Neuronal stem cell (in vitro differentiated cells): ENCODE results near the gene MBP. TPM values are rescaled to one million over a fixed set of nuclear protein-coding genes. Genes with fewer than 3 reads are reported as not detected.

ENCODE experiments used
- DNase-seq: peaks from one replicate; pipeline ENCODE4 v3.0.0-alpha.2; 2013; ENCODE audit warnings: low spot score
- H2AFZ ChIP-seq: one replicate; pipeline ENCODE4 v1.6.1; 2013; ENCODE audit warnings: mild to moderate bottlenecking, low read length, inconsistent platforms
- H2AK5ac ChIP-seq: 2 replicates; pipeline ENCODE4 v1.6.1; 2013; ENCODE audit warnings: low read depth, mild to moderate bottlenecking, inconsistent platforms, low read length, moderate library complexity, mixed read lengths
- H2BK120ac ChIP-seq: 2 replicates; pipeline ENCODE4 v1.6.1; 2013; ENCODE audit warnings: low read depth, mild to moderate bottlenecking, inconsistent platforms, low read length, moderate library complexity, mixed read lengths
- H2BK12ac ChIP-seq: one replicate; pipeline ENCODE4 v1.6.1; 2013; ENCODE audit warnings: low read length, inconsistent platforms
- H2BK15ac ChIP-seq: 2 replicates; pipeline ENCODE4 v1.6.1; 2013; ENCODE audit warnings: mild to moderate bottlenecking, low read length, inconsistent platforms, mixed read lengths
- H2BK5ac ChIP-seq: one replicate; pipeline ENCODE4 v1.6.1; 2013; ENCODE audit warnings: inconsistent platforms, mild to moderate bottlenecking, low read length, moderate library complexity
- H3K14ac ChIP-seq: one replicate; pipeline ENCODE4 v1.6.1; 2013; ENCODE audit warnings: low read length, inconsistent platforms
- H3K18ac ChIP-seq: 2 replicates; pipeline ENCODE4 v1.6.1; 2013; ENCODE audit warnings: low read length, inconsistent platforms
- H3K23ac ChIP-seq: 2 replicates; pipeline ENCODE4 v1.6.1; 2013; ENCODE audit warnings: low read depth, mild to moderate bottlenecking, mixed read lengths, low read length, inconsistent platforms; ENCODE audit not compliant: poor library complexity
- H3K27ac ChIP-seq: replicated peaks from 3 replicates; pipeline ENCODE4 v1.5.1; 2013; ENCODE audit warnings: low read length, inconsistent platforms
- H3K27me3 ChIP-seq, 3 experiments: 2 replicates each; pipeline ENCODE4 v1.6.1; 2013; ENCODE audit warnings: low read length in 3 of 3, mild to moderate bottlenecking in 2 of 3, inconsistent platforms in 1 of 3, low read depth in 1 of 3, mixed read lengths in 1 of 3, moderate library complexity in 1 of 3; ENCODE audit not compliant: control insufficient read depth in 3 of 3, insufficient read depth in 3 of 3
- H3K36me3 ChIP-seq, 2 donors: replicated peaks in 1 of 2; 2 replicates each; pipeline ENCODE4 v1.6.1; 2013; ENCODE audit warnings: low read length in 2 of 2; ENCODE audit not compliant: control insufficient read depth in 2 of 2, insufficient read depth in 2 of 2
- H3K4ac ChIP-seq: 2 replicates; pipeline ENCODE4 v1.6.1; 2013; ENCODE audit warnings: inconsistent platforms, mild to moderate bottlenecking, low read length, moderate library complexity
- H3K4me1 ChIP-seq, 2 donors: 1 replicate in 1 of 2; 2 replicates in 1 of 2; pipeline ENCODE4 v1.6.1; 2013; ENCODE audit warnings: low read length in 2 of 2, low read depth in 1 of 2; ENCODE audit not compliant: control insufficient read depth in 2 of 2, insufficient read depth in 1 of 2
- H3K4me2 ChIP-seq: one replicate; pipeline ENCODE4 v1.6.1; 2013; ENCODE audit warnings: mild to moderate bottlenecking, low read length, inconsistent platforms; ENCODE audit not compliant: insufficient read depth, poor library complexity, severe bottlenecking
- H3K4me3 ChIP-seq, 2 donors: 2 replicates each; pipeline ENCODE4 v1.5.1; 2013; ENCODE audit warnings: low read length in 2 of 2, mild to moderate bottlenecking in 2 of 2, inconsistent platforms in 1 of 2, moderate library complexity in 1 of 2
- H3K79me1 ChIP-seq: one replicate; pipeline ENCODE4 v1.6.1; 2013; ENCODE audit warnings: low read depth, mild to moderate bottlenecking, inconsistent platforms, low read length, moderate library complexity
- H3K9ac ChIP-seq: one replicate; pipeline ENCODE4 v1.6.1; 2013; ENCODE audit warnings: mild to moderate bottlenecking, low read depth, low read length, inconsistent platforms; ENCODE audit not compliant: poor library complexity
- H3K9me3 ChIP-seq, 2 donors: replicated peaks in 1 of 2; 2 replicates each; pipeline versions ENCODE3 to v1.6.1; 2013; ENCODE audit warnings: low read length in 2 of 2, mild to moderate bottlenecking in 2 of 2, inconsistent platforms in 1 of 2, low read depth in 1 of 2, mixed read lengths in 1 of 2, moderate library complexity in 1 of 2; ENCODE audit not compliant: control insufficient read depth in 2 of 2, insufficient read depth in 1 of 2
- H4K8ac ChIP-seq: one replicate; pipeline ENCODE4 v1.6.1; 2013; ENCODE audit warnings: low read depth, mild to moderate bottlenecking, inconsistent platforms, low read length, moderate library complexity
- H4K91ac ChIP-seq: one replicate; pipeline ENCODE4 v1.6.1; 2013; ENCODE audit warnings: low read length, low read depth, mild to moderate bottlenecking, inconsistent platforms; ENCODE audit not compliant: poor library complexity
- WGBS, 2 donors: extraction: QIAGEN DNeasy Blood & Tissue Kit; methylation state at CpG; one replicate each; pipeline ENCODE4 v1.1.7; 2013; ENCODE audit warnings: missing lambda C conversion rate in 2 of 2, mixed read lengths in 1 of 2; ENCODE audit not compliant: insufficient read length in 2 of 2, insufficient replicate concordance in 1 of 2; ENCODE audit errors: extremely low coverage in 2 of 2; 5-methylcytosine and 5-hydroxymethylcytosine counted together
- polyA plus RNA-seq, 2 experiments: library from polyadenylated mRNA; stranded (reverse); fragments of 200-250 nt; gene quantifications; one replicate each; pipeline ENCODE4 v1.2.3, GENCODE V29; 2013

The MBP gene
- polyA plus RNA-seq (2013, experiment 1 of 2), result 1.5 TPM
- 1.4 TPM for polyA plus RNA-seq (2013, experiment 2 of 2)

DNA sequence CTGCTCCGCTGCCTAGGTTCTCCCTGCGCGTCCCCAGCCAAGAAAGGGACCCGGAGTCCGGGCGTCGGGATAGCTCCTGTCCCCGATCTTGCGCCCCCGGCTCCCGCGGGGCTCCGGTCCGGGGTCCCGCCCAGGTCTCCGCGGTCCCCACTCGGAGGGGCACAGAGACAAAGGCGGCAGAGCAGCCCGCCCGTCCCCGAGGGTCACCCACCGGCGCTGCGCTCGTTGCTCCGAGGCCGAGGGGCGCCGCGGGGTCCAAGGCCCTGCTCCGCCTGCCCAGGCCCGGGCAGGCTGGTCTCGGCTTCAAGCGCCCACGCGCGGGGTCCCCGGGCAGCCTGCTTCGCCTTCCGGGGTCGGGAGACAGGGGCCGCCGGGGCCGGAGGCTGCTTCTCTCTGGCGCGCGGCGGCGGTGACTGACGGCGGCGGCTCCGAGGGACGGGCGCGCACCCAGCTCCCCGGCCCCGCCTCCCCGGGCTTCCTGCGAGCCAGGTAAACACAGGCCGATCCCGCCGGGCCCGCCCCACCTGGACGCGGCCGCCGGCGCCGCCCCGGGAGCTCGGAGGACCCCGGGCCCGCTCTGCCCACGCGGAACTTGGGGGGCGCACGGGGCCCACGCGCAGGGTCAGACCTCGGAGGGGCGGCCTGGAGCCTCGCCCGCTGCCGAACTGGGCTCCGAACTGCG is at the start of gene MBP:
MBP (minus strand) TSS at position 415 of the 682 bp plus-strand sequence. CDS start 27,522 bp downstream, outside the sequence.
- Histone ChIP-seq H3K79me1 (no peaks in the 10 kb centered on the region), H3K27me3 (peaks cover 16 to 88% (median 42%) of the 10 kb centered on the region in 3 experiments), H3K18ac (peak within 1 kb of the TSS; percentile 86), H3K36me3 (no peaks in the 10 kb centered on the region), H3K9ac (peak within 1 kb of the TSS; percentile 78), H3K14ac (peak within 1 kb of the TSS; percentile 90), H2BK120ac (no peak within 1 kb of the TSS), H2BK12ac (no peak within 1 kb of the TSS), H3K4me3 (peak within 1 kb of the TSS; percentile 24 to 86), H4K8ac (no peak within 1 kb of the TSS), H3K4ac (no peak within 1 kb of the TSS), H2BK15ac (peak within 1 kb of the TSS; percentile 42), H2AFZ (peak within 1 kb of the TSS; percentile 92), H2AK5ac (no peak within 1 kb of the TSS), H2BK5ac (no peak within 1 kb of the TSS), H3K23ac (peak within 1 kb of the TSS; percentile 45), H3K4me2 (peak within 1 kb of the TSS; percentile 99), H3K4me1 (peaks cover 0 to 4% of the 10 kb centered on the region in 2 donors), H3K27ac (no peak within 1 kb of the TSS), H4K91ac (no peak within 1 kb of the TSS), H3K9me3 (no peaks in the 10 kb centered on the region)
- no CpG with 5 or more reads among the region's 88 CpGs for WGBS, 2 donors
- DNase-seq, result no peak

DNA sequence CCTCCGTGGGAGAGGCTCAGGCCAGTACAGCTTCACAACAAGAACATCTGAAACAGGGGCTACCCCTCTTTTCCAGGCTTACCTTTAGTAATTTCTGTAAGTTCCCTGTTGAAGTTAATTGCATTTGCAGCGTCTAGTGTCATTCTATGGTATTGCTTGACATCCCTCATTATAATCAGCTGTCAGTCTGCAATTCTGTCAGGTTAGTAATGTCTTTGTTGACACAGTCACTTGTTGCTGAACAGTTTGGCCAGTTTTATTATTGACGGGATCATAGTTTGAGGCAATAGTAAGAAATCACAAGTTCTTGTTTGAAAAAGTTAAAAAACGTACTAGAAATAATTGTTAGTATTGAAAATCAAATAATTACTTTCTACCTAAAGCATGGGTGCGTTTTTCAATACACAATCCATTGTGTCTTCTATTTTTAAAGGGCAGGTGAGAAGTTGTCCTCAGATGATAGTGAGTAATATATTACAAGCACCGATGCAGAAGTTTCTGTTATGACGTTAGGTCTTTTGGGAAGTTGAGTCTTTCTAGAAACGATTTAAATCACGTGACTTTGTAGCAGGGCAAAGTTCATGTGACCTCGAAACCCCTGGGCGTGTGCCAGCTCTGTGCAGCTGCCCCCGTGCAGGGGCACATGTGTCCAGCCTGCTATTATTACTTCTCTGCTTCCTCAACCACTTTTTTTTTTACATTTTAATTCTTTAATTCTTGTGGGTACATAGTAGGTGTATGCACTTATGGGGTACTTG is 49.5 kb upstream of the MBP start:
- Histone ChIP-seq H2AFZ (no peak overlapping the region), H4K91ac (no peak overlapping the region), H3K14ac (no peak overlapping the region), H2BK12ac (no peak overlapping the region), H3K27me3 (no peaks in the 10 kb centered on the region), H3K4me3 (no peak overlapping the region), H3K4me2 (no peak overlapping the region), H3K4ac (no peak overlapping the region), H3K9me3 (no peaks in the 10 kb centered on the region), H3K4me1 (no peaks in the 10 kb centered on the region), H2BK15ac (no peak overlapping the region), H3K27ac (no peak overlapping the region), H3K23ac (no peak overlapping the region), H3K9ac (no peak overlapping the region), H2AK5ac (no peak overlapping the region), H2BK5ac (no peak overlapping the region), H3K79me1 (no peaks in the 10 kb centered on the region), H2BK120ac (no peak overlapping the region), H3K36me3 (no peaks in the 10 kb centered on the region), H3K18ac (no peak overlapping the region), H4K8ac (no peak overlapping the region)
- no CpG with 5 or more reads among the region's 12 CpGs for WGBS, 2 donors
- DNase-seq, result no peak

DNA sequence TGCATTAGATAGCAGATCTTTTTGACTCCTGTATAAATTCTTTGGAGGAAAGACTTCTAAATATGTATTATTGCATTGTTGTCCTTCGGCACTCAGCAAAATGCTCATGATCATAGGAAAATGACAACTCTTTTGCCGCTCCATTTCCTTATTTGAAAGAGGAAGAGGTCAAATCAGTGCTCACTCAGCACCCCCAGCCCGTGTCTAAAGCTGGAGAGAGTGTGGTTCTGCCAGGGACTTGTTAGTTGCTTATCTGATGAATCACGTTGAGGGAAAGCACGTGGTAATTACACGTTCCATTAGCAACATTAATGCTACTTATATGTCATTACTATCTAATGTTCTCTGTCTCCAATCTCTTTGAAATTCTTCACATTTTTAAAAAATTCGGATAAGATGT is 46.0 kb upstream of the MBP start:
- Histone ChIP-seq H3K23ac (no peak overlapping the region), H4K8ac (no peak overlapping the region), H2AFZ (no peak overlapping the region), H3K27ac (no peak overlapping the region), H3K36me3 (no peaks in the 10 kb centered on the region), H3K4me2 (no peak overlapping the region), H2BK120ac (no peak overlapping the region), H3K18ac (no peak overlapping the region), H4K91ac (no peak overlapping the region), H2BK15ac (no peak overlapping the region), H3K14ac (no peak overlapping the region), H3K4ac (no peak overlapping the region), H2BK12ac (no peak overlapping the region), H3K9me3 (no peaks in the 10 kb centered on the region), H2BK5ac (no peak overlapping the region), H3K4me3 (no peak overlapping the region), H3K9ac (no peak overlapping the region), H3K4me1 (no peaks in the 10 kb centered on the region), H3K27me3 (no peaks in the 10 kb centered on the region), H3K79me1 (no peaks in the 10 kb centered on the region), H2AK5ac (no peak overlapping the region)
- WGBS, 2 donors, result no CpG with 5 or more reads among the region's 7 CpGs
- DNase-seq, result no peak

DNA sequence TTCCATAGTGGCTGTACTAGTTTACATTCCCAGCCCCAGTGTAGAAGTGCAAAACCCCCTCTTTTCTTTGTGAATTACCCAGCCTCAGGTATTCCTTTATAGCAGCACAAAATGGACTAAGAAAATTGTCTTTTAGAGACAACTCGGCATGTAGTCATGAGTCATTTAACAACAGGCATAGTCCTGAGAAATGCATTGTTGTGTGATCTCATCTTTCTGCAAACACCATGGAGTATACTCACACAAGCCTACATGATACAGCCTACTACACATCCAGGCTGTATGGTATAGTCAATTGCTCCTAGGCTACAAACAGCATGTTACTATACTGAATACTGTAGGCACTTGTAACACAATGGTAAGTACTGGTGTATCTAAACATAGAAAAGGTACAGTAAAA is 44.4 kb upstream of the MBP start:
- H4K91ac ChIP-seq, result no peak overlapping the region
- H3K4me3 ChIP-seq, result no peak overlapping the region
- H3K4me2 ChIP-seq, result no peak overlapping the region
- H3K4ac ChIP-seq, result no peak overlapping the region
- no peak overlapping the region for H2BK12ac ChIP-seq
- H2AFZ ChIP-seq, result no peak overlapping the region
- no peaks in the 10 kb centered on the region for H3K9me3 ChIP-seq
- no peak for DNase-seq
- H2BK5ac ChIP-seq, result no peak overlapping the region
- H3K27me3 ChIP-seq, result no peaks in the 10 kb centered on the region
- H3K18ac ChIP-seq, result no peak overlapping the region
- H3K23ac ChIP-seq, result no peak overlapping the region
- H3K27ac ChIP-seq, result no peak overlapping the region
- no peak overlapping the region for H2AK5ac ChIP-seq
- no peak overlapping the region for H3K14ac ChIP-seq
- no peaks in the 10 kb centered on the region for H3K79me1 ChIP-seq
- H2BK15ac ChIP-seq, result no peak overlapping the region
- H3K4me1 ChIP-seq, result no peaks in the 10 kb centered on the region
- H2BK120ac ChIP-seq, result no peak overlapping the region
- H3K36me3 ChIP-seq, result no peaks in the 10 kb centered on the region
- no peak overlapping the region for H4K8ac ChIP-seq
- H3K9ac ChIP-seq, result no peak overlapping the region
- no CpG with 5 or more reads among the region's 1 CpG for WGBS, 2 donors
